T-helper 17 cell (primary cell): Measurements from ENCODE around the gene ZNF488. TPM values are rescaled to one million over a fixed set of nuclear protein-coding genes. Genes with fewer than 3 reads are reported as not detected.

ENCODE experiments used
- ATAC-seq: fragments of 150-1000 bp; cut with Tn5 transposase; 2 replicates; pipeline ENCODE4 v1.10.0; 2021; ENCODE audit warnings: mild to moderate bottlenecking, moderate library complexity
- DNase-seq, 3 donors: peaks; one replicate each; pipeline versions ENCODE4 v3.0.0 to v3.0.0-alpha.2; 2020 to 2021
- H3K9me3 ChIP-seq: one replicate; pipeline ENCODE4 v1.7.0; 2013; ENCODE audit warnings: low read length, mild to moderate bottlenecking; ENCODE audit not compliant: control insufficient read depth, poor library complexity, severe bottlenecking
- H3K27ac Mint-ChIP-seq: one replicate; pipeline ENCODE4 v1.8.0; 2022; ENCODE audit warnings: mild to moderate bottlenecking, moderate library complexity, mixed read lengths
- H3K27me3 Mint-ChIP-seq: one replicate; pipeline ENCODE4 v1.8.0; 2022; ENCODE audit warnings: mixed read lengths
- H3K36me3 Mint-ChIP-seq: one replicate; pipeline ENCODE4 v1.8.0; 2022; ENCODE audit warnings: low read depth, mixed read lengths
- H3K4me1 Mint-ChIP-seq: one replicate; pipeline ENCODE4 v1.8.0; 2022; ENCODE audit warnings: mild to moderate bottlenecking, mixed read lengths
- H3K4me3 Mint-ChIP-seq: one replicate; pipeline ENCODE4 v1.8.0; 2022; ENCODE audit warnings: mild to moderate bottlenecking, moderate library complexity, mixed read lengths
- total RNA-seq, 4 donors: library from RNA in 2 of 4; stranded (reverse) in 2 of 4; gene quantifications; one replicate each; pipeline ENCODE4 v1.2.3 and lab custom pipeline; 2022 to 2026

The ZNF488 gene
- total RNA-seq, 2 donors from 2014 or later, result not detected

DNA sequence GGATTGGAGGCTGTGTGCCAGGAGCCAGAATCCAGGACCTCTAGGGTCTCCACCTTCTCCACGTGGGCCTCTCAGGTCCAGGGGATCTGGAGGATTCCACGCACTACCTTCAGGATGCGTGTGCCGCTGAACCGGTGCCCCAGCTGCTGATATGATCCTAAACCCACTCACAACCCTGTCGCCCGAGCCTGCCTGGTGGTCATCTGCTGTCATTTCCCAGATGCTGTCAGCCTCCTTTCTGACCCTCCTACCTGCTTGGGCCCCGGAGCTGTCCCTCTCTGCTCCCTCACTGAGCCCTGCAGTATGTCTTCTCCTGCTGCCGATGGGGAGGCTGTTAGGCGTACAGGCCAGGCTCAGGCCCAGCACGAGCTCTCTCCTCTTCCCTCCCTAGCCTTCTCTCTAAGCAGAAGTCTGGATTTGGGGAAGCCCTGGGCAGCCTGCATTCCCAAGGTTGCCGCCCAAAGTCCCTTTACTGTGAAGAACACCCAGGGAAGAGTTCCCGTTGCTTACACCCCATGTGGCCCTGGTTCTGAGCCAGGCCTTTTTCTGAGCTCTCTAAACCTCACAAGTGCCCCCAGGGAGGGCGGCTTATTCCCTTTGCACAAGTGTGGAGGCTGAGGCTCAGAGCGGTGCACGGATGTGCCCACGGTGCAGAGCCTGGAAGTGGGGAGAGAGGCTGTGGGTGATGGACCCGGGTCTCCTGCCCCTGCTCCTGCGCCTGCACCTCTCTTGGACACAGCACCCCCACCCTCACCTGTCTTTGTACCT, 30.8 kb upstream of the ZNF488 start:
- Mint-ChIP-seq H3K4me1 (no peaks in the 10 kb centered on the region), H3K27me3 (no peaks in the 10 kb centered on the region), H3K27ac (no peak overlapping the region), H3K36me3 (no peaks in the 10 kb centered on the region), H3K4me3 (no peak overlapping the region)
- DNase-seq (no peak), ATAC-seq (no peak)
- no peaks in the 10 kb centered on the region for H3K9me3 ChIP-seq

- no peak for DNase-seq
- Mint-ChIP-seq H3K36me3 (no peaks in the 10 kb centered on the region), H3K27me3 (no peaks in the 10 kb centered on the region), H3K4me3 (no peak overlapping the region), H3K4me1 (no peaks in the 10 kb centered on the region), H3K27ac (no peak overlapping the region)
- no peak for ATAC-seq
- H3K9me3 ChIP-seq, result no peaks in the 10 kb centered on the region
These were observed 30.1 kb upstream of the ZNF488 start for GRCh38 chr10:47414227-47414592.

DNA sequence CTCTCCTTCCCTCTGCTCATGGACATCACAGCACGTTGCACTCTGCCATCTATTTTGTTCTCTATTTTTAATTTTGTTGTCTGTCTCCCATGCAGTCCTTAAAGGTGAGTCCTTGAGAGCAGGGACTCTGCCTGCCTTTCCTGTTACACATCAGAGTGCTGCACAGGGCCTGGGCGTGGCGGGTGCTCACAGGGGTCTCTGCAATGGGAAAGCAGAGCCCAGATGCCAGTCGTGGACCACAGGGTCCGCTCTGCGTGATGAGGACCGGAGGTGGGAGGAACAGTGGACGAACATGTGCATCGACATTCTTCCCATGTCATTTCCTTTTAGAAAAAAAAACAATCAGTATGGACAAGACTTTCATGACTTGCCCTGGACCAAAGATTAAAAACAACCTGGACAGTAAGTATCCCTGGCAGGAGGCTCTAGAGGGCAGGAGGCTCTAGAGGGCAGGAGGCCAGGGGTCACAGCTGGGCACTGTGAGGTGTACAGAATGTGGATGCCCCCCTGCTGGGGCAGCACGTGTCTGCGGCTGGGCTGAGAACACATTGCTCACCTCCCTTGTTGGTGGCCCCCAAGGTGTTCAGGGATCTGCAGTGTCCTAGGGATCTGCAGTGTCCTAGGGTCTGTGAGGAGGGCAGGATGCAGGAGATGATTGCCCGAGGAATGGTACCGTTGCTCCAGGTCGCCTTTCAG, 29.6 kb upstream of the ZNF488 start:
- no peaks in the 10 kb centered on the region for H3K27me3 Mint-ChIP-seq
- H3K27ac Mint-ChIP-seq, result no peak overlapping the region

GRCh38 chr10:47412869-47413268, 28.8 kb upstream of the ZNF488 start:
- H3K9me3 ChIP-seq, result no peaks in the 10 kb centered on the region
- Mint-ChIP-seq H3K4me1 (no peaks in the 10 kb centered on the region), H3K36me3 (no peaks in the 10 kb centered on the region), H3K4me3 (no peak overlapping the region), H3K27me3 (no peaks in the 10 kb centered on the region), H3K27ac (no peak overlapping the region)
- no peak for ATAC-seq
- no peak for DNase-seq

More for the DNA sequence above, 29.6 kb upstream of the ZNF488 start:
- H3K9me3 ChIP-seq, result no peaks in the 10 kb centered on the region
- Mint-ChIP-seq H3K4me3 (no peak overlapping the region), H3K4me1 (no peaks in the 10 kb centered on the region), H3K36me3 (no peaks in the 10 kb centered on the region)
- no peak for ATAC-seq
- DNase-seq, result no peak

DNA sequence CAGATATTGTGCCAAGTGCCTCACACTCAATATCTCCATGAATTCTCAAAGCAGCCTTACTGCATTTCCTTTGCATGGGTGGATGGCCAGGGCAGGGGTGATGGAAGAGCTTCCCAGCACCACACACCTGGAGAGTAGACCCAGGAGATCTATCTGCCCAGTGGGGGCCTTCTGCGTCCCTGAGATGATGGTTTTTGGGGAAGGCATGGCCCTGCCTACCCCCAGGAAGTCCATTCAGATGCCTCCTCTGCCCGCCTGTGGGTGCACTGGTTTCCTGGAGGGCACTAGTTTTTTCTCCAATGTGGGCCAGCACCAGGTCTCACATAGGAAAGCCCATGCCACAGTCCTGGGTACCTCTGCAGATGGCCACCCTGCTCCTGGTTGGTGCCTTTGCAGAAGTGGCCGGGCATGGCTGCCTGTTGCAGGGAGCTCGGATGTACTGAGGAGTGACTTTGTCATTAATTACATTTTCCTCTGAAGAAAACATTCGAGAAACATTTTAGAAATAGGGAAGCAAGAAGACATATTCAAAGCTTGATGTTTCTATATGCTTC, 28.2 kb upstream of the ZNF488 start:
- H3K9me3 ChIP-seq, result no peaks in the 10 kb centered on the region
- H3K36me3 Mint-ChIP-seq, result no peaks in the 10 kb centered on the region
- no peak for DNase-seq
- no peaks in the 10 kb centered on the region for H3K27me3 Mint-ChIP-seq
- ATAC-seq, result no peak
- H3K27ac Mint-ChIP-seq, result no peak overlapping the region
- no peak overlapping the region for H3K4me3 Mint-ChIP-seq
- H3K4me1 Mint-ChIP-seq, result no peaks in the 10 kb centered on the region

DNA sequence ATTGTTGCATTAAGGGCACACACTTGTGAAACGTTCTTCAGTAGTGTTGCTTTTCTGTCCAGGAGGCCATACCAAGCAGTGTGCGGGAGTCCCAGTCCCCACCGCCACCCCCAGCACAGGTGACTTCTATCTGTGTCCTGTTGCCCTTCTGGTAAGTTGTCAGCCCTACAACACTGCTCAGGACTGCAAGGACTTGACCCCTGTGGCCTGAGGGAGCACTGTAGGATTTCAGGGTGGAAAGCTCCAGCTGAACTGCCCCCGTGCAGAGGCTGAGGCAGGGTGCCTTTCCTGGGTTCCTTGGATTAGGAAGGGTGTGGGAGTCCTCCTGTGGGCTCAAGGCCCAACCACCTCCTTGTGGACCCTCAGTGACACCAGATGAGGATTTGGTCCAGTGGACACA, 26.8 kb upstream of the ZNF488 start:
- ATAC-seq, result no peak
- Mint-ChIP-seq H3K27me3 (no peaks in the 10 kb centered on the region), H3K4me1 (no peaks in the 10 kb centered on the region), H3K27ac (peak overlapping the region; percentile 66), H3K4me3 (no peak overlapping the region), H3K36me3 (no peaks in the 10 kb centered on the region)
- no peak for DNase-seq
- no peaks in the 10 kb centered on the region for H3K9me3 ChIP-seq

DNA sequence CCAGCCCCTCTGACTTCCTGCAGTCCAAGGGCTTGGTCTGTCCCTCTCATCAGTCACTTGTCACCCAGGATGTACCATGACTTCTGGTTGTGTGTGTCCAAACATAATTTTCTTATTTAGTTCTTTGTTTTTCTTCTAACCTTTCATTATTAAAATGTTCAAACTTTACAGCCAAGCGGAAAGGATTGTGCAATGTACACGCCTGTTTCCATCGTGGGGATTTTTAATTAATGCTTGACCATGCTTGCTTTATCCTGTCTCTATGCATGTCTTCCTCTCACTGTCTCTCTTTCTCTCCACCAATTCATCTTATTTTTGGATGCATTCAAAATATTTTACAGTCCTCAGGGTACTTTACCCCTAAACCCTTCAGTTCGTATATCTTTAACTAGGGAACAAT, 26.2 kb upstream of the ZNF488 start:
- no peaks in the 10 kb centered on the region for H3K36me3 Mint-ChIP-seq
- peak overlapping the region; percentile 66 for H3K27ac Mint-ChIP-seq
- no peak for ATAC-seq
- no peaks in the 10 kb centered on the region for H3K4me1 Mint-ChIP-seq
- no peak overlapping the region for H3K4me3 Mint-ChIP-seq
- H3K9me3 ChIP-seq, result no peaks in the 10 kb centered on the region
- no peaks in the 10 kb centered on the region for H3K27me3 Mint-ChIP-seq
- no peak for DNase-seq

- H3K27ac Mint-ChIP-seq, result no peak overlapping the region
- H3K9me3 ChIP-seq, result no peaks in the 10 kb centered on the region
- H3K27me3 Mint-ChIP-seq, result peaks cover under 1% of the 10 kb centered on the region
- no peak overlapping the region for H3K4me3 Mint-ChIP-seq
- H3K4me1 Mint-ChIP-seq, result no peaks in the 10 kb centered on the region
- DNase-seq (no peak), ATAC-seq (no peak)
- no peaks in the 10 kb centered on the region for H3K36me3 Mint-ChIP-seq
These were observed 25.8 kb upstream of the ZNF488 start for GRCh38 chr10:47409866-47410256.

- Mint-ChIP-seq H3K36me3 (no peaks in the 10 kb centered on the region), H3K4me3 (no peak overlapping the region), H3K27me3 (peaks cover 6% of the 10 kb centered on the region), H3K27ac (no peak overlapping the region), H3K4me1 (no peaks in the 10 kb centered on the region)
- DNase-seq (no peak), ATAC-seq (no peak)
- H3K9me3 ChIP-seq, result no peaks in the 10 kb centered on the region
These were observed 25.2 kb upstream of the ZNF488 start for GRCh38 chr10:47409171-47409865.

GRCh38 chr10:47408606-47409005, 24.5 kb upstream of the ZNF488 start:
- ATAC-seq, result no peak
- Mint-ChIP-seq H3K4me3 (no peak overlapping the region), H3K27me3 (peaks cover 10% of the 10 kb centered on the region), H3K27ac (no peak overlapping the region), H3K36me3 (no peaks in the 10 kb centered on the region), H3K4me1 (no peaks in the 10 kb centered on the region)
- no peak for DNase-seq
- H3K9me3 ChIP-seq, result no peaks in the 10 kb centered on the region

GRCh38 chr10:47406870-47407691, 23.0 kb upstream of the ZNF488 start:
- H3K27me3 Mint-ChIP-seq, result peaks cover 21% of the 10 kb centered on the region

GRCh38 chr10:47406548-47406869, 22.4 kb upstream of the ZNF488 start:
- Mint-ChIP-seq H3K27ac (no peak overlapping the region), H3K27me3 (peaks cover 25% of the 10 kb centered on the region), H3K36me3 (peaks cover 2% of the 10 kb centered on the region), H3K4me3 (no peak overlapping the region), H3K4me1 (peaks cover 2% of the 10 kb centered on the region)
- no peak for DNase-seq
- ATAC-seq, result no peak
- H3K9me3 ChIP-seq, result no peaks in the 10 kb centered on the region

More at GRCh38 chr10:47406870-47407691, 23.0 kb upstream of the ZNF488 start:
- Mint-ChIP-seq H3K36me3 (peaks cover 2% of the 10 kb centered on the region), H3K4me1 (peaks cover 2% of the 10 kb centered on the region), H3K4me3 (no peak overlapping the region), H3K27ac (no peak overlapping the region)
- no peak for DNase-seq
- ATAC-seq, result no peak
- no peaks in the 10 kb centered on the region for H3K9me3 ChIP-seq
